NCI-H1105 treated with DMSO at 0.1 percent for 48 hours (cell line): Measurements from ENCODE around the gene SIRT2.
"Not testable (repeated sequence)": the region's sequence is repeated elsewhere in the genome, so short reads cannot be mapped to it uniquely, and the experiment has no call there.

ENCODE experiments used
- DNase-seq: peaks from one replicate; lab custom pipeline; 2025; lab: John Stamatoyannopoulos, UW

SIRT2 gene

DNA sequence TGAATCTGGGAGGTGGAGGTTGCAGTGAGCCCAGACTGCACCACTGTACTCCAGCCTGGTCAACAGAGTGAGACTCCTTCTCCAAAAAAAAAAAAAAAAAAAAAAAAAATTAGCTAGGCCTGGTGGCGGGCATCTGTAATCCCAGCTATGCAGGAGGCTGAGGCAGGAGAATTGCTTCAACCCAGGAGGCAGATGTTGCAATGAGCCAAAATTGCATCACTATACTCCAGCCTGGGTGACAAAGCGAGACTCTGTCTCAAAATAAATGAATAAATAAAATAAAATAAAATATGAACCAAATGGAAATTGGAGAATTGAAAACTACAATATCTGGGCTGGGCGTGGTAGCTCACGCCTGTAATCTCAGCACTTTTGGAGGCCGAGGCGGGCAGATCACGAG, 70.2 kb downstream of the SIRT2 start:
- DNase-seq, result not testable (repeated sequence)
